ENCODE results near the gene SHOC2.
A peak's percentile ranks its signal among the peaks of the same experiment; 100 is the strongest.
"Not testable (repeated sequence)": the region's sequence is repeated elsewhere in the genome, so short reads cannot be mapped to it uniquely, and the experiment has no call there.

SHOC2 gene

GRCh38 chr10:110901954-110902819 lies 17.2 kb upstream of the SHOC2 start:
- peak; percentile 11 for DNase-seq

- no peak for DNase-seq
Measured at GRCh38 chr10:110903280-110904278, 15.8 kb upstream of the SHOC2 start.

GRCh38 chr10:110910138-110910537 lies 9.3 kb upstream of the SHOC2 start:
- no peak for DNase-seq

- no peak for DNase-seq
Measured at GRCh38 chr10:110912374-110912773, 7.0 kb upstream of the SHOC2 start.

GRCh38 chr10:110914431-110914830 lies 5.0 kb upstream of the SHOC2 start:
- DNase-seq, result no peak

- DNase-seq, result no peak
Measured at GRCh38 chr10:110915035-110915434, 4.4 kb upstream of the SHOC2 start.

- not testable (repeated sequence) for DNase-seq
Measured at GRCh38 chr10:110915600-110915999, 3.8 kb upstream of the SHOC2 start.

- DNase-seq, result no peak
Measured at GRCh38 chr10:110916554-110917346, 2.7 kb upstream of the SHOC2 start.

- DNase-seq, result peak; percentile 97
Measured at GRCh38 chr10:110918269-110918642, 1.1 kb upstream of the SHOC2 start.

- DNase-seq, result peak; percentile 100
Measured at GRCh38 chr10:110918643-110919348, 608 bp upstream of the SHOC2 start, which contains the start of gene BBIP1. Gene BBIP1, minus strand, starts transcription at chr10:110919180. Its CDS starts 1,023 bp downstream, at chr10:110918157.

- peak; percentile 71 for DNase-seq
Measured at GRCh38 chr10:110919971-110920881, 822 bp downstream of the SHOC2 start.

GRCh38 chr10:110923856-110924493 lies 4.6 kb downstream of the SHOC2 start:
- DNase-seq, result peak; percentile 36

- DNase-seq, result no peak
Measured at GRCh38 chr10:110927461-110927860, 8.1 kb downstream of the SHOC2 start.

- DNase-seq, result no peak
Measured at GRCh38 chr10:110931769-110932381, 12.5 kb downstream of the SHOC2 start.

GRCh38 chr10:110932505-110933180 lies 13.2 kb downstream of the SHOC2 start:
- no peak for DNase-seq

GRCh38 chr10:110936757-110937156 lies 17.4 kb downstream of the SHOC2 start:
- no peak for DNase-seq

GRCh38 chr10:110939419-110939818 lies 20.0 kb downstream of the SHOC2 start:
- DNase-seq, result no peak

GRCh38 chr10:110944792-110945396 lies 25.5 kb downstream of the SHOC2 start:
- no peak for DNase-seq

- DNase-seq, result no peak
Measured at GRCh38 chr10:110946496-110946895, 27.1 kb downstream of the SHOC2 start.
